HG03139 (cell line): Measurements from ENCODE around the gene TNFAIP1.
A peak's percentile ranks its signal among the peaks of the same experiment; 100 is the strongest.

Experiments used
- ATAC-seq: cut with Tn5 transposase; IDR thresholded peaks from one replicate; pipeline ENCODE4 v1.9.1; 2021; ENCODE audit not compliant: unreplicated experiment

Gene TNFAIP1

GRCh38 chr17:28370035-28370743, 34.6 kb downstream of the TNFAIP1 start, which contains the start of gene VTN:
VTN (minus strand) TSS chr17:28370307; CDS start chr17:28370203, 104 bp downstream.
- no peak for ATAC-seq

GRCh38 chr17:28370744-28371103, 35.2 kb downstream of the TNFAIP1 start:
- no peak for ATAC-seq

DNA sequence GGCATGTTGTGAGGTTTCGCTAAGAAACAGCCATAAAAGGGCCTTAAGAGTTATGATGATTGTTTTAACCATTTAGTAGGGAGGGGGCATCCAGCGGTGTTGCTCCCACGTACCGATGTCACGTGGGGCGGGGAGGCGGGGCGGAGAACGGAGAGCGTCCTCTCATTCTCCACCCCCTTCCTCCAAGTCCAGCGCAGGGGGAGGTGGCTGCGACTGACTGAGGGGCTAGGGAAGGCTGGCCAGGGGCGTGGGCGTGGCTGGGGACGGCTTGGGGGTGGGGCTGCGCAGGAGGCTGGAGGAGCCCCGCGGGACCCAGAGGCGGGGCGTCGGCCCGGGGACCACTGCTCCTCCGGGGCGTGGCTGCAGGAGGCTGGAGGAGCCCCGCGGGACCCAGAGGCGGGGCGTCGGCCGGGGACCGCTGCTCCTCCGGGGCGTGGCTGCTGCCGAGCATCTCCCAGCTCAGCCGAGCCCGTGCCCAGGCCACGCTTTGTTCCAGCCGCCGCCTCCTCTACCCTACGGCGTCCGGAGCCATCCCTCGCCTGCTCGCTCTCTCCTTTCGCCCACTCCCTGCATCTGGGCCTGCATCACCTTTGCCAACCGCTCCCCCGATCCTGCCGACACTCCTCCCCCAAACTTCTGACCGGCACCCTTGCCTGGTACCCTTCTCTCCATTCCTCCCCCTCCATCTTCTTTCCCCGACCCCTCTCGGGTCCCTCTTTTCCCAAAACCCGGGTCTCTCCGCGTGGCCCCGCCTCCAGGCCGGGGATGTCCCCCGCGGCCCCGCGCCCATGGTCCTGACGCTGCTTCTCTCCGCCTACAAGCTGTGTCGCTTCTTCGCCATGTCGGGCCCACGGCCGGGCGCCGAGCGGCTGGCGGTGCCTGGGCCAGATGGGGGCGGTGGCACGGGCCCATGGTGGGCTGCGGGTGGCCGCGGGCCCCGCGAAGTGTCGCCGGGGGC, 36.0 kb downstream of the TNFAIP1 start, which contains the start of gene SARM1:
Gene SARM1 (plus strand): TSS at position 450 of the 958 bp plus-strand sequence. CDS start 339 bp downstream, at position 789.
- ATAC-seq: peak; percentile 79

DNA sequence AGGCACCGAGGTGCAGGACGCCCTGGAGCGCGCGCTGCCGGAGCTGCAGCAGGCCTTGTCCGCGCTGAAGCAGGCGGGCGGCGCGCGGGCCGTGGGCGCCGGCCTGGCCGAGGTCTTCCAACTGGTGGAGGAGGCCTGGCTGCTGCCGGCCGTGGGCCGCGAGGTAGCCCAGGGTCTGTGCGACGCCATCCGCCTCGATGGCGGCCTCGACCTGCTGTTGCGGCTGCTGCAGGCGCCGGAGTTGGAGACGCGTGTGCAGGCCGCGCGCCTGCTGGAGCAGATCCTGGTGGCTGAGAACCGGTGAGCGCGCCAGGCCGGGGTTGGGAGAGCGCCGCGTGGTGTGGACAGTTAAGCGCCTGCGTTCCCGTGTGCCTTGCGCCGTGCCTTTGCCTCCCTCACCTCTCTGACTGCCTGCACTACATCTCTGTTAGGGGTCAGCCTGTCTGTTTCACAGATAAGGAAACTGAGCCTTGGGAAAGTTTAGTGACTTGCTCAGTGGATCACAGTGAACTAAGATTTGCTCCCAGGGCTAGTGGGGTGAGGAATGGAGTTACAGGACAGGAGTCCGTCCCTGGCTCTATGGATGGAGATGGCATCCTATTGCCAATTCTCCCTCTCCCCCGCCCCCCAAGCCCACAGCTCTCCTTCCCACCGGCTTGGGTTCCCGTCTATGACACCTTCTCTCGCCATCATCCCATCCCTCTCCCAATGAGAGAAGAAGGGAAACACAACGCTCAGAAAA, 36.8 kb downstream of the TNFAIP1 start:
- no peak for ATAC-seq

GRCh38 chr17:28372945-28373274, 37.3 kb downstream of the TNFAIP1 start:
- ATAC-seq: no peak

- ATAC-seq: no peak
These were observed 44.5 kb downstream of the TNFAIP1 start for GRCh38 chr17:28379814-28380801.

- no peak for ATAC-seq
These were observed 45.7 kb downstream of the TNFAIP1 start for GRCh38 chr17:28381141-28381825.

DNA sequence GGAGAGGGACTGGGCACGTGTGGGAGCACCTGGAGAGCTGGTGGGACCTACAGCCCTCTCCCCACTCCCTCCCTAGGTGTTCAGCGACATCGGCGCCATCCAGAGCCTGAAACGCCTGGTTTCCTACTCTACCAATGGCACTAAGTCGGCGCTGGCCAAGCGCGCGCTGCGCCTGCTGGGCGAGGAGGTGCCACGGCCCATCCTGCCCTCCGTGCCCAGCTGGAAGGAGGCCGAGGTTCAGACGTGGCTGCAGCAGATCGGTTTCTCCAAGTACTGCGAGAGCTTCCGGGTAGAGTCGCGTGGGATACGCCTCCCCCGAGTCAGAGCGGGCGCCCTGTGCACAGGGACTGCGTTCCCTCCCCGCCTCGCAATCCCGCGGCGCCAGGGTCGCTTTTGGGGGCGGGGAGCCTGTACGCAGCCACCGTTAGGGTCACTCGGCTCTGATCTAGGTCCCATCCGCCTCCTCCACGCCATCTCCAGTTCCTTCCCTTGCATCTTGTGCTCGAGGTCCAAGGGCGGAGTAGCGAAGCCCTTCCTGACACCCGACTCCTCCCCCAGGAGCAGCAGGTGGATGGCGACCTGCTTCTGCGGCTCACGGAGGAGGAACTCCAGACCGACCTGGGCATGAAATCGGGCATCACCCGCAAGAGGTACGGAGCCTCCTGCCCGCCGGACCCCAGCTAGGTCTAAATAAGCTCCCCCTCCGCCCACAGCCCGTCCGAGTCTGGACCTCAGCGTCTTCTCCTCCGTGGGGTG, 48.9 kb downstream of the TNFAIP1 start:
- peak; percentile 77 for ATAC-seq

DNA sequence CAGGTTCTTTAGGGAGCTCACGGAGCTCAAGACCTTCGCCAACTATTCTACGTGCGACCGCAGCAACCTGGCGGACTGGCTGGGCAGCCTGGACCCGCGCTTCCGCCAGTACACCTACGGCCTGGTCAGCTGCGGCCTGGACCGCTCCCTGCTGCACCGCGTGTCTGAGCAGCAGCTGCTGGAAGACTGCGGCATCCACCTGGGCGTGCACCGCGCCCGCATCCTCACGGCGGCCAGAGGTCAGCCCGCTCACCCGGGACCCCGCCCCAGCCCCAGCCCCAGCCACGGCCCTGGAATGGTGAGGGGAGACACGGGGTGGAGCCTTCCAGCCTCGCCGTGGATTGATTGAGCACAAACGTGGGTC, 49.5 kb downstream of the TNFAIP1 start:
- peak; percentile 26 for ATAC-seq

GRCh38 chr17:28385406-28385805, 49.8 kb downstream of the TNFAIP1 start:
- ATAC-seq: no peak

- ATAC-seq: no peak
These were observed 50.8 kb downstream of the TNFAIP1 start for GRCh38 chr17:28386391-28386790.

DNA sequence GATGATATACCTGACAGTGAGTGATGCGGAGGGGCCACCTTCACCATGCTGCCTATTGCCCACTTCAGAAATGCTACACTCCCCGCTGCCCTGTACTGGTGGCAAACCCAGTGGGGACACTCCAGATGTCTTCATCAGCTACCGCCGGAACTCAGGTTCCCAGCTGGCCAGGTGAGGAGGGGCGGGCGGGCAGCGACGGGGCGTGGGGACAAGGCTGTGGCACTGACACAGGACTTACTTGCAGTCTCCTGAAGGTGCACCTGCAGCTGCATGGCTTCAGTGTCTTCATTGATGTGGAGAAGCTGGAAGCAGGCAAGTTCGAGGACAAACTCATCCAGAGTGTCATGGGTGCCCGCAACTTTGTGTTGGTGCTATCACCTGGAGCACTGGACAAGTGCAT, 52.5 kb downstream of the TNFAIP1 start:
- ATAC-seq: no peak

DNA sequence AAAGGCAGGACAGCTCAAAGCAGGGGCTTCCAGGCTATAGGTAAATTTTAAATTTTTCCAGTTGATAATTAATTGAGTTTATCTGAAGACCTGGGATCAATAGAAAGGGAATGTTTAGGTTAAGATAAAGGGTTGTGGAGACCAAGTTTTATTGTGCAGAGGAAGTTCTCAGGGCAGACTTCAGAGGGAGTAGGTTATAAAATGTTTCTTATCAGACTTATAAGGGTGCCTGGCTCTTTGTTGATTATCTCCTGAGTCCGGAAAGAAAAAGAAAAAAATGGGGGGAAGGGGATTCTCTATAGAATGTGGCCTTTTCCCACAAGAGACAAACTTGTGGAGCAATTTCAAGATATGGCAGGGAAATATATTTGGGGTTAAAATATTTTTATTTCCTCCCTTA, 54.6 kb downstream of the TNFAIP1 start:
- ATAC-seq: no peak

DNA sequence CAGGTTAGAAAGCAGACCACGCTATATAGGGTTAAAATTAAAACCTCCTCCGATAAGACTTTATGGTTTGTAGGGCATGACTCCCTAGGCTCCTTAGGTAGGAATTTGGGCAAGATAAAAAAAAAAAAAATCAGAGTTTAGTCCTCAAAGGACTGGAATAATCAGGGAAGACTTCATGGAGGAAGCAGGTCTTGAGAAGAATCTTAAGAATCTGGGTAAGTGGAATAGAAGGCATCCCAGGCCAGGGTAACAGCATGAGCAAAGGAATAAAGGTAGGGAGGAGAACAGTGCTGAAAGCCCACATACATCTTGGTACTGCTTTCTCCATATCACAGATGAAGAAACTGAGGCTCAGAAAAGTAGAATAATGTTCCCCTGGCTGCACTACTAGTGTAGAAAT, 55.0 kb downstream of the TNFAIP1 start:
- ATAC-seq: no peak

DNA sequence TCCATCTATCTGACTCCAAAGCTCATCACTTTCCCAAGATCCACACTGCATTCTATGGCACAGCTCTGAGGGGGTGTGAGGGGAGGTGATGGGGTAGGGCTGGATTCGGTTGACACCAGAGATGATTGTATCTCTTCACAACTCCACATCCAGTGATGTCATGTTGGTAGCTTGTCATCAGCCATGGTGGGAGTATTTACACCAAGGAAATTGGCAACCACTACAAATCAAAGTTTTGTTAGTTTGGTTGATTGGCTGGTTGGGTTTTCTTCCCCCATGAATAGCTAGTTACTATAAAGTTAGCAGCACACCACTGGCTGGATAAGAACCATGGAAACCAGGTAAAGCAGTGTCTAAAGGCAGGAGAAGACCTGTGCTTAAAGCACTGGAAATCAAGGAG, 55.4 kb downstream of the TNFAIP1 start:
- no peak for ATAC-seq

GRCh38 chr17:28391401-28391800, 55.8 kb downstream of the TNFAIP1 start:
- ATAC-seq: no peak

DNA sequence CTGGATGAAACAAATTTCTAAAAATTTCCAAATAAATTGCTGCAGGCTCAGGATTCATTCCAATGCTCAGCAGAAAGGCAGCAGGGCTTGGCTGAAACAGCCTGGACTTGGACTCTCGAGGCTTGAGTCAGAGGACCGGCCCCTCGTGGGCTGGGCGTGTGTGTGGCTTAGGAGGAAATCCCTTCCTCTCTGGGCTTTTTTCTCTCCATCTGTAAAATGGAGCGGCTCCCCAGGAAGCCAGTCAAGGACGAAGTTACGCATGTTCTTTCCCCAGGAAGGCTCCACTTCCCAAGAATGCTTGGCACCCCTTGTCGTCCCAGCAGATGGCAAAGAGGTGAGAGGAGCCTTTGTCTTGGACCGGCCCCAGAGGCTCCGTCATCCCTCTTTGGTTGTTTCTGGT, 56.9 kb downstream of the TNFAIP1 start:
- no peak for ATAC-seq

DNA sequence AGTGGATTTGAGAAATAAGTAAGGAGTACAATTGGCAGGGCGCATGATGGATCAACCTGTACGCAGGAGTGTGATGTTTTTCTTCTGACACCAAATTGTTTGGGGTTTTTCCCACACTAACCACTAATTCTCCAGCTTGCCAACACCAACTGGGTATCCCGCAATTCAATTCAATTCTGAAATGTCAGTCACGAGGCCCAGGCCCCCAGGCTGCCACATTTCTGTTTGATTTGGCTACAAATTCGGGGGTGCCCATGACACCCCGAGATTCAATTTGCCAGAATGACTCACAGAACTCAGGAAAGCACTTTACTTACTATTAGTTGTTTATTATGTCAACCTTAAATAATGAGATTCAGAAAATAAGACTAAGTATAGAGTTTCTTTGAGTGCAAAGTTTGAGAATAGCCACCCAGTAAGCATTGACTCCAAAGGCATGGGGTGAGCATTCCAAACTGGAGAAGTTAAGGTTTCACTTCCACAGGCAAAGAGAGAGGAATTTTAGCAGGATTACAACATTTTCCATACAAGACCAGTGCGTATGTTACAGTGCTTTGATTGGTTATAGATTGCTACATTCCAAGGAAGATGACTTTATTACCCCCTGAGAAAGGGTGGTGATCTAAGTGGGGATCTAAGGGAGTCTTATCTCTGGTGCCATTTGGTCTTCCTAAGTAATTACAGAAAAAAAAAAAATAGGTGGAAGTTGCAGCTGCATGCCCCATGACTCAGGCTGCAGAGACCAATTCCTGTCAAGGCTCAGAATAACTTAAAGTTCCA, 59.0 kb downstream of the TNFAIP1 start:
- no peak for ATAC-seq
